Thoracic aorta (tissue), 2 donors: Measurements from ENCODE around the gene MGAT5. TPM values are rescaled to one million over a fixed set of nuclear protein-coding genes. Genes with fewer than 3 reads are reported as not detected.

ENCODE experiments used
- ATAC-seq: fragments of 150-250 bp; one replicate; pipeline ENCODE4 v1.8.0; 2017; ENCODE audit warnings: low read depth; ENCODE audit not compliant: insufficient number of reproducible peaks, low FRiP score
- DNase-seq: peaks from one replicate; pipeline ENCODE4 v3.0.0-alpha.2; 2020; ENCODE audit warnings: low spot score
- H3K27ac ChIP-seq, 2 donors: fragments of 200-600 bp; sonication (generic); 1 replicate in 1 of 2; 2 replicates in 1 of 2; pipeline ENCODE4 v1.5.1; 2016; ENCODE audit warnings: mild to moderate bottlenecking in 2 of 2, moderate library complexity in 2 of 2
- H3K27me3 ChIP-seq: fragments of 200-600 bp; sonication (generic); replicated peaks from 2 replicates; pipeline ENCODE4 v1.6.0; 2016; ENCODE audit warnings: mild to moderate bottlenecking; ENCODE audit not compliant: insufficient read depth
- H3K36me3 ChIP-seq: fragments of 200-600 bp; sonication (generic); one replicate; pipeline ENCODE4 v1.5.1; 2016
- H3K4me1 ChIP-seq, 2 donors: fragments of 200-600 bp; sonication (generic); 1 replicate in 1 of 2; 2 replicates in 1 of 2; pipeline versions ENCODE4 v1.5.1 to v1.6.0; 2016; ENCODE audit warnings: low read depth in 2 of 2, mild to moderate bottlenecking in 1 of 2; ENCODE audit not compliant: control insufficient read depth in 1 of 2
- H3K4me3 ChIP-seq: fragments of 200-600 bp; sonication (generic); 2 replicates; pipeline ENCODE4 v1.5.1; 2016; ENCODE audit warnings: mild to moderate bottlenecking
- H3K9me3 ChIP-seq: fragments of 200-600 bp; sonication (generic); 2 replicates; pipeline ENCODE4 v1.5.1; 2016
- CTCF ChIP-seq: fragments of 200-600 bp; sonication (generic); IDR thresholded peaks from one replicate; pipeline ENCODE4 v1.5.1; 2019; ENCODE audit warnings: antibody characterized with exemption
- total RNA-seq, 2 donors: library from RNA; depleted of rRNA; stranded (reverse); fragments of >200 nt; gene quantifications; one replicate each; pipeline versions ENCODE4 v1.1.0 to v1.2.3, GENCODE V29; 2016

MGAT5 gene
- total RNA-seq, 2 donors from 2014 or later, result 43.9 to 95.3 TPM

GRCh38 chr2:134365356-134365755 is 111.5 kb downstream of the MGAT5 start:
- DNase-seq (no peak), ATAC-seq (no peak)
- H3K27ac ChIP-seq, result no peak overlapping the region

GRCh38 chr2:134366359-134366758 is 112.5 kb downstream of the MGAT5 start:
- H3K4me1 ChIP-seq, result peaks cover 21 to 37% of the 10 kb centered on the region in 2 donors
- no peak overlapping the region for H3K4me3 ChIP-seq
- H3K27ac ChIP-seq, result no peak overlapping the region
- no peaks in the 10 kb centered on the region for H3K36me3 ChIP-seq
- TF ChIP-seq CTCF, result no peak
- H3K27me3 ChIP-seq, result no peaks in the 10 kb centered on the region
- ATAC-seq (no peak), DNase-seq (no peak)
- no peaks in the 10 kb centered on the region for H3K9me3 ChIP-seq

More at GRCh38 chr2:134365356-134365755, 111.5 kb downstream of the MGAT5 start:
- Histone ChIP-seq H3K36me3 (no peaks in the 10 kb centered on the region), H3K9me3 (no peaks in the 10 kb centered on the region), H3K4me3 (no peak overlapping the region), H3K4me1 (peaks cover 27 to 41% of the 10 kb centered on the region in 2 donors), H3K27me3 (no peaks in the 10 kb centered on the region)
- no peak for TF ChIP-seq CTCF

- Histone ChIP-seq H3K36me3 (no peaks in the 10 kb centered on the region), H3K27me3 (no peaks in the 10 kb centered on the region), H3K27ac (peak overlapping the region; percentile 37 to 66), H3K9me3 (no peaks in the 10 kb centered on the region), H3K4me1 (peaks cover 20 to 39% of the 10 kb centered on the region in 2 donors), H3K4me3 (no peak overlapping the region)
- no peak for TF ChIP-seq CTCF
- ATAC-seq (no peak), DNase-seq (no peak)
Observed at GRCh38 chr2:134367213-134367612, 113.3 kb downstream of the MGAT5 start.

GRCh38 chr2:134368009-134368817 is 114.3 kb downstream of the MGAT5 start:
- Histone ChIP-seq H3K4me3 (no peak overlapping the region), H3K4me1 (peaks cover 20 to 49% of the 10 kb centered on the region in 2 donors), H3K36me3 (no peaks in the 10 kb centered on the region), H3K27ac (peak overlapping the region; percentile 37 to 66), H3K27me3 (no peaks in the 10 kb centered on the region), H3K9me3 (no peaks in the 10 kb centered on the region)
- DNase-seq (no peak), ATAC-seq (no peak)
- no peak for TF ChIP-seq CTCF

- Histone ChIP-seq H3K36me3 (no peaks in the 10 kb centered on the region), H3K27ac (no peak overlapping the region), H3K9me3 (no peaks in the 10 kb centered on the region), H3K27me3 (no peaks in the 10 kb centered on the region), H3K4me3 (no peak overlapping the region), H3K4me1 (peaks cover 20 to 50% of the 10 kb centered on the region in 2 donors)
- ATAC-seq (no peak), DNase-seq (no peak)
- no peak for TF ChIP-seq CTCF
Observed at GRCh38 chr2:134369220-134369902, 115.5 kb downstream of the MGAT5 start.
